ENCODE results near the gene KRTAP12-2. TPM values are rescaled to one million over a fixed set of nuclear protein-coding genes. Genes with fewer than 3 reads are reported as not detected.
"Not testable (repeated sequence)": the region's sequence is repeated elsewhere in the genome, so short reads cannot be mapped to it uniquely, and the experiment has no call there.

The KRTAP12-2 gene
- polyA plus RNA-seq, 1 donor: not detected

- no peak for DNase-seq
- no CpG with 5 or more reads among the region's 7 CpGs for WGBS (ENCODE audit: insufficient coverage, low lambda C conversion rate)
- Histone ChIP-seq H3K27ac (ENCODE audit: low read length) (no peak overlapping the region), H3K4me3 (ENCODE audit: low read length) (no peak overlapping the region), H3K9me3 (ENCODE audit: control insufficient read depth, low read depth, low read length) (no peaks in the 10 kb centered on the region), H3K27me3 (ENCODE audit: control insufficient read depth, insufficient read depth, low read length) (peaks cover 24% of the 10 kb centered on the region), H3K36me3 (ENCODE audit: control insufficient read depth, insufficient read depth, low read length) (no peaks in the 10 kb centered on the region), H3K4me1 (ENCODE audit: control insufficient read depth, insufficient read depth, low read length) (no peaks in the 10 kb centered on the region)
These were observed 17.4 kb upstream of the KRTAP12-2 start for GRCh38 chr21:44684077-44684476.

- H3K27me3 ChIP-seq (ENCODE audit: control insufficient read depth, insufficient read depth, low read length): peaks cover 19% of the 10 kb centered on the region
- no peak overlapping the region for H3K4me3 ChIP-seq (ENCODE audit: low read length)
- no peak for DNase-seq
- no CpG with 5 or more reads among the region's 15 CpGs for WGBS (ENCODE audit: insufficient coverage, low lambda C conversion rate)
- no peaks in the 10 kb centered on the region for H3K9me3 ChIP-seq (ENCODE audit: control insufficient read depth, low read depth, low read length)
- no peak overlapping the region for H3K27ac ChIP-seq (ENCODE audit: low read length)
- no peaks in the 10 kb centered on the region for H3K36me3 ChIP-seq (ENCODE audit: control insufficient read depth, insufficient read depth, low read length)
- H3K4me1 ChIP-seq (ENCODE audit: control insufficient read depth, insufficient read depth, low read length): no peaks in the 10 kb centered on the region
These were observed 15.9 kb upstream of the KRTAP12-2 start for GRCh38 chr21:44682580-44683151.

DNA sequence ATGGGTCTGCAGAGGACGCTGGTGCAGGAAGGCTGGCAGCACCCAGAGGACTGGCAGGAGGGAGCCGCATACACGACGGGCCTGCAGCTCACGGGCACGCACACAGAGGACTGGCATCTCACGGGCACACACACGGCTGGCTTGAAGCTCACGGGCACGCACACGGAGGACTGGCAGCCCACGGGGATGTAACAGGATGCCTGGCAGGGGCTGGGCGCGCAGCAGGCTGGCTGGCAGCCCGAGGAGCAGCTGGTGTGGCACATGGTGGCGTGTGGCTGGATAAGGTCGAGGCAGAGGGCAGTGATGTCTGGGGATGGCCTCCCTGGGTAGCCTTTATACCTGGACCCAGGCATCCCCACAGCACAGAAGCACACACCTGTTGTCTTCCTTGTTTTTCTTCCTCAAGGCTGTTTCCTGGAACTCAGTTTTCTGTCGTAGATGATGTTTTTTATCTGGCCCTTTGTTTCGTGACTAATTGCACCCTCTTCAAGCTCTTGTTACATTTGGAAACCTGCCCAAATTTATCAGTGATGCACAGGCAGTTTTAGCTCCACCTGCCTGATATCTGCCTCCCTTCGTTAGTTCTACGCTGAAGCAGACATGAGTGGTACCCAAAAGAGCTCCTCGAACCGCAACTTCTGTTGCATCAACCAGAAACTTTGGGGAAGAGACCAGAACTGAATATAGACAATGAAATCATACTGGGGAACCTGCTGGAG is 15.3 kb upstream of the KRTAP12-2 start, which contains the start of gene KRTAP12-1:
Gene KRTAP12-1 (minus strand): TSS at position 303 of the 719 bp plus-strand sequence. CDS start 40 bp downstream, at position 263.
- Histone ChIP-seq H3K27me3 (ENCODE audit: control insufficient read depth, insufficient read depth, low read length) (peaks cover 12% of the 10 kb centered on the region), H3K27ac (ENCODE audit: low read length) (no peak within 1 kb of the TSS), H3K9me3 (ENCODE audit: control insufficient read depth, low read depth, low read length) (no peaks in the 10 kb centered on the region), H3K4me3 (ENCODE audit: low read length) (no peak within 1 kb of the TSS), H3K36me3 (ENCODE audit: control insufficient read depth, insufficient read depth, low read length) (no peaks in the 10 kb centered on the region), H3K4me1 (ENCODE audit: control insufficient read depth, insufficient read depth, low read length) (no peaks in the 10 kb centered on the region)
- no CpG with 5 or more reads among the region's 23 CpGs for WGBS (ENCODE audit: insufficient coverage, low lambda C conversion rate)
- DNase-seq: no peak

DNA sequence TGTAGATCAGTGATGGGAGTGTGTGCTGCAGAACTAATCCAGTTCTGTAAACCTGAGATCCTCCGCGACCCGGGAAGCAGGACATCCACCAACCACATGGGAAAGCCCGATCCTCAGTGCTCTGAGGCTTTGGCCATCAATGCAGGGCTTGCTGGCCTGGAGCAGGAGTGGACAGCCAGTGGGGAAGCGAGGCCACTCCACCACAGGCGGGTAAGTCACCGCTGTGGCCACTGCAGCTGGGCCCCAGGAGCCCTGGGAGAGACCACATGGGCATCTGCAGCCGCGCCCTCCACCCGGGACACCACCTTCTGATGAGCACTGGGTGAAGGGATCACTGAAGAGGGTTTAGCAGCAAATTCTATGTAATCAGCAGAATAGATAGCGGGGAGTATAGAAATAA is 14.4 kb upstream of the KRTAP12-2 start:
- Histone ChIP-seq H3K9me3 (ENCODE audit: control insufficient read depth, low read depth, low read length) (no peaks in the 10 kb centered on the region), H3K27me3 (ENCODE audit: control insufficient read depth, insufficient read depth, low read length) (peaks cover 4% of the 10 kb centered on the region), H3K36me3 (ENCODE audit: control insufficient read depth, insufficient read depth, low read length) (no peaks in the 10 kb centered on the region), H3K4me3 (ENCODE audit: low read length) (no peak overlapping the region), H3K27ac (ENCODE audit: low read length) (no peak overlapping the region), H3K4me1 (ENCODE audit: control insufficient read depth, insufficient read depth, low read length) (no peaks in the 10 kb centered on the region)
- 100% methylated on average over 1 of the region's 11 CpGs for WGBS (ENCODE audit: insufficient coverage, low lambda C conversion rate)
- no peak for DNase-seq

DNA sequence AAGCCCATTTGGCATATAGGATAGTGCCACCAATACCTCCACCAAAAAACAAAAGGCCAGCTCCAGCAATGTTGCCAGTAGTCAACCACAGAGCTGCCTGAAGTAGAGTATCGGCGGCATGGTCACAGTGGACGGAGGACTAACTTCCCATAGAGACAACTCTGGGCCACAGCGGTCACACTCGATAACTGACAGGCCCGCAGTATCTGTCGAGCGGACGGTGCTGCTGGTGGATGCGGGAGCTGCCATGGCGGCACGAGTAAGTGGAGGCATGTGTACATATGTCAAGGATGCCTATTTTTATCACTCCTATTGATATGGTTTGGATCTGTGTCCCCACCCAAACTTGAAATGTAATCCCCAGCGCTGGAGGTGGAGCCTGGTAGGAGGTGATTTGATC is 11.2 kb upstream of the KRTAP12-2 start:
- no peak overlapping the region for H3K27ac ChIP-seq (ENCODE audit: low read length)
- H3K27me3 ChIP-seq (ENCODE audit: control insufficient read depth, insufficient read depth, low read length): no peaks in the 10 kb centered on the region
- no peaks in the 10 kb centered on the region for H3K36me3 ChIP-seq (ENCODE audit: control insufficient read depth, insufficient read depth, low read length)
- no CpG with 5 or more reads among the region's 13 CpGs for WGBS (ENCODE audit: insufficient coverage, low lambda C conversion rate)
- DNase-seq: no peak
- H3K9me3 ChIP-seq (ENCODE audit: control insufficient read depth, low read depth, low read length): no peaks in the 10 kb centered on the region
- no peak overlapping the region for H3K4me3 ChIP-seq (ENCODE audit: low read length)
- no peaks in the 10 kb centered on the region for H3K4me1 ChIP-seq (ENCODE audit: control insufficient read depth, insufficient read depth, low read length)

DNA sequence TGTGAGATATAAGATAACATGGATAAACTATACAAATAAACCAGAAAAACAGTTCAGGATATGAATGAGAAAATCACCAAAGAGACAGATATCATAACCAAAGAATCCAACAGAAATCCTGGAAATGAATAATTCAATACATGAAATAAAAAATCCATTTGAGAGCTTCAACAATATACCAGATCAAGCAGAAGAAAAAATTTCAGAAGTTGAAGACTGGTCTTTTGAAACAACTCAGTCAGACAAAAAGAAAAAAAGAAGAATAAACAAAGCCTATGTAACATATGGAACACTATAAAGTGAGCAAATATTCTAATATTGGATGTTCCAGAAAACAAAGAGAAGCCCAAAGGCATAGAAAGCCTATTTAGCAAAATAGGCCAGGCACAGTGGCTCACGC is 5.2 kb upstream of the KRTAP12-2 start:
- no peak overlapping the region for H3K27ac ChIP-seq (ENCODE audit: low read length)
- WGBS (ENCODE audit: insufficient coverage, low lambda C conversion rate): no CpG with 5 or more reads among the region's 1 CpG
- H3K27me3 ChIP-seq (ENCODE audit: control insufficient read depth, insufficient read depth, low read length): no peaks in the 10 kb centered on the region
- H3K9me3 ChIP-seq (ENCODE audit: control insufficient read depth, low read depth, low read length): peaks cover 9% of the 10 kb centered on the region
- H3K4me1 ChIP-seq (ENCODE audit: control insufficient read depth, insufficient read depth, low read length): no peaks in the 10 kb centered on the region
- no peaks in the 10 kb centered on the region for H3K36me3 ChIP-seq (ENCODE audit: control insufficient read depth, insufficient read depth, low read length)
- no peak overlapping the region for H3K4me3 ChIP-seq (ENCODE audit: low read length)
- DNase-seq: no peak

DNA sequence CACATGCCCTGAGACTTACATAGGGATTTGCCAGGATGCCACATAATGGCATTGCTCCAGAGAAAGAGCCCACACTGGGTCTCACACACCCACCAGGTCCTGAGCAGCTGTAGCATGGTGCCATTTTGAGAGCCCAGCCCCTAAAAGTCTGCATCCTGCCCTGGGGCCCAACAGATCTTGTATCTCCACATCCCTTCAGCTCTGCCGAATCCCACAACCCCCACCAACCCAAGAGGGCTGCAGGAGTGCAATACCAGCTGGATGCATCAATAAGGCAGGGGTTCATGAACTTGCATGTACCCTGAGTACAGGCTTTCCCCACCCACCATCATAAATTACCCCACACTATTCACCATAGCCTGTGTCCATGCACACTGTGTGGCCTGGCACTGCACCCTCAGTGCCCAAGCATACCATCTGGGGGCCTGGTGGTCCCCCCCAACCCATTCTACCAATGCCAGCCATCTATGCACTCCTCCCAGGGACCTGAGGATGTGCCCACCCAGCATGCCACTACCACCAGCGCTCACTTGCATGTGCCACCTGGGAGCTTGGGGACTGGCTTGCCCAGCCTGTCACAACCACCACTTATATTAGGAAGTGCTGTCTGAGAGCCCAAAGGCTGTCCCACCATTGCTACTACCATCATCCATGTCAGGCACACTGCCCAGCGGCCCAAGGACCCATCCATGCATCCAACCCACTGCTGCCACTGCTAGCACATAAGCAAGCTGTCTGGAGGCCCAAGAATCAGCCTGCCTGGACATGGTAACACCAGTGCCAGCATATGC is 4.1 kb upstream of the KRTAP12-2 start:
- no peak overlapping the region for H3K4me3 ChIP-seq (ENCODE audit: low read length)
- no peaks in the 10 kb centered on the region for H3K27me3 ChIP-seq (ENCODE audit: control insufficient read depth, insufficient read depth, low read length)

DNA sequence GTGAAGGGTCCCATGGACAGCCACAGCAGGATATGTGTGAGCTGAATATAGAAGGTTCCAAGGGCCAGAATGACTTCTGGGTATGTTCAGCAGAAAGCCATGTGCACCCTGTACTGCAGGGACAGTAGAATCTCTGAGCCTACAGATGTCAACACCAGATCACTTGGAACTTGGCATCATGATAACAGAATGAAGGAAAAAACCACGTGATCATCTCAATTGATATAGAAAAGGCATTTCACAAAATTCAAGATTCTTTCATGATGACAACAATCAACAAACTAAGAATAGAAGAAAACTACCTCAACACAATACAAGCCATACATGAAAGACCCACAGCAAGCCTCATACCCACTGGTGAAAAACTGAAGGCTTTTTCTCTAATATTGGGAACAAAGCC is 885 bp upstream of the KRTAP12-2 start:
- no peaks in the 10 kb centered on the region for H3K36me3 ChIP-seq (ENCODE audit: control insufficient read depth, insufficient read depth, low read length)
- H3K9me3 ChIP-seq (ENCODE audit: control insufficient read depth, low read depth, low read length): peaks cover 9% of the 10 kb centered on the region
- WGBS (ENCODE audit: insufficient coverage, low lambda C conversion rate): no CpG with 5 or more reads among the region's 1 CpG
- H3K4me1 ChIP-seq (ENCODE audit: control insufficient read depth, insufficient read depth, low read length): no peaks in the 10 kb centered on the region
- no peak for DNase-seq
- no peak overlapping the region for H3K4me3 ChIP-seq (ENCODE audit: low read length)
- no peaks in the 10 kb centered on the region for H3K27me3 ChIP-seq (ENCODE audit: control insufficient read depth, insufficient read depth, low read length)
- H3K27ac ChIP-seq (ENCODE audit: low read length): no peak overlapping the region

More for the DNA sequence above, 4.1 kb upstream of the KRTAP12-2 start:
- Histone ChIP-seq H3K27ac (ENCODE audit: low read length) (no peak overlapping the region), H3K9me3 (ENCODE audit: control insufficient read depth, low read depth, low read length) (peaks cover 9% of the 10 kb centered on the region), H3K36me3 (ENCODE audit: control insufficient read depth, insufficient read depth, low read length) (no peaks in the 10 kb centered on the region), H3K4me1 (ENCODE audit: control insufficient read depth, insufficient read depth, low read length) (no peaks in the 10 kb centered on the region)
- WGBS (ENCODE audit: insufficient coverage, low lambda C conversion rate): no CpG with 5 or more reads among the region's 3 CpGs
- DNase-seq: no peak

GRCh38 chr21:44664691-44665090 is 2.0 kb downstream of the KRTAP12-2 start:
- H3K9me3 ChIP-seq (ENCODE audit: control insufficient read depth, low read depth, low read length): no peaks in the 10 kb centered on the region
- no peak for DNase-seq
- H3K27me3 ChIP-seq (ENCODE audit: control insufficient read depth, insufficient read depth, low read length): peaks cover 2% of the 10 kb centered on the region
- no peak overlapping the region for H3K4me3 ChIP-seq (ENCODE audit: low read length)
- WGBS (ENCODE audit: insufficient coverage, low lambda C conversion rate): no CpG with 5 or more reads among the region's 5 CpGs
- no peaks in the 10 kb centered on the region for H3K36me3 ChIP-seq (ENCODE audit: control insufficient read depth, insufficient read depth, low read length)
- no peak overlapping the region for H3K27ac ChIP-seq (ENCODE audit: low read length)
- H3K4me1 ChIP-seq (ENCODE audit: control insufficient read depth, insufficient read depth, low read length): no peaks in the 10 kb centered on the region

- H3K4me1 ChIP-seq (ENCODE audit: control insufficient read depth, insufficient read depth, low read length); H3K36me3 ChIP-seq (ENCODE audit: control insufficient read depth, insufficient read depth, low read length); H3K9me3 ChIP-seq (ENCODE audit: control insufficient read depth, low read depth, low read length); H3K27me3 ChIP-seq (ENCODE audit: control insufficient read depth, insufficient read depth, low read length); H3K27ac ChIP-seq (ENCODE audit: low read length); H3K4me3 ChIP-seq (ENCODE audit: low read length); DNase-seq: not testable (repeated sequence)
- 59% methylated on average over 3 of the region's 7 CpGs for WGBS (ENCODE audit: insufficient coverage, low lambda C conversion rate)
These were observed 5.2 kb downstream of the KRTAP12-2 start for GRCh38 chr21:44661567-44661966.

Measured in large intestine (tissue), 3 donors.